Neural cell (in vitro differentiated cells): ENCODE data around the gene ZNF682. TPM values are rescaled to one million over a fixed set of nuclear protein-coding genes. Genes with fewer than 3 reads are reported as not detected.

Experiments
- polyA plus RNA-seq: library from polyadenylated mRNA; depleted of rRNA; stranded (reverse); fragments of >200 nt; gene quantifications from 2 replicates; pipeline ENCODE4 v1.2.3, GENCODE V29; 2014
- small RNA-seq, 3 experiments: library from RNA; depleted of rRNA; stranded (forward); fragments of <200 nt; gene quantifications; one replicate each; pipeline ENCODE3, GENCODE V24; 2012

ZNF682 gene
- polyA plus RNA-seq, 1 donor from 2014 or later, result 57.1 TPM

Small RNAs within 50 kb of the gene (small RNA-seq; reads per million reads assigned to genes)
- 0 reads per million in 3 experiments for gene AC006539.3

Other genes with a start within 250 kb of the ZNF682 start
- gene ZNF506, start 217.8 kb downstream of the ZNF682 start, polyA plus RNA-seq, result 95.5 and 107 TPM in 2 replicates
- 25.9 and 26.7 TPM in 2 replicates for gene ZNF253, start 173.6 kb downstream of the ZNF682 start, polyA plus RNA-seq
- gene ZNF93, start 138.6 kb downstream of the ZNF682 start, polyA plus RNA-seq, result 14.9 and 20.4 TPM in 2 replicates
- gene ZNF90, start 38.5 kb upstream of the ZNF682 start, polyA plus RNA-seq, result 0.37 and 3.1 TPM in 2 replicates
- gene ZNF486, start 127.7 kb upstream of the ZNF682 start, polyA plus RNA-seq, result 1.6 and 1.9 TPM in 2 replicates